Keratinocyte (primary cell): Measurements from ENCODE around the gene KCNQ1OT1. TPM values are rescaled to one million over a fixed set of nuclear protein-coding genes. Genes with fewer than 3 reads are reported as not detected.

Source experiments
- DNase-seq: peaks from one replicate; pipeline ENCODE4 v3.0.0-alpha.2; 2011; ENCODE audit warnings: low read depth, missing footprints, low spot score
- FAIRE-seq: peaks from 2 replicates; lab custom pipeline; 2011; peaks lifted over from hg19 to GRCh38; lab: Jason Lieb, UNC
- H2AFZ ChIP-seq: 2 replicates; pipeline ENCODE4 v1.6.0; 2012; ENCODE audit warnings: low read length, control low read depth, inconsistent platforms; ENCODE audit not compliant: control insufficient read depth
- H3K27ac ChIP-seq: 2 replicates; pipeline ENCODE4 v1.5.1; 2011; ENCODE audit warnings: low read length; ENCODE audit not compliant: control insufficient read depth, insufficient read depth
- H3K27me3 ChIP-seq: 3 replicates; pipeline ENCODE4 v1.6.0; 2011; ENCODE audit warnings: low read length; ENCODE audit not compliant: control insufficient read depth, insufficient read depth; ENCODE audit errors: extremely low read depth
- H3K36me3 ChIP-seq, 2 experiments: 2 replicates in 1 of 2; 3 replicates in 1 of 2; pipeline ENCODE4 v1.5.1; 2011; ENCODE audit warnings: low read length in 2 of 2, mild to moderate bottlenecking in 1 of 2; ENCODE audit not compliant: control insufficient read depth in 2 of 2, insufficient read depth in 2 of 2; ENCODE audit errors: extremely low read depth in 1 of 2
- H3K4me1 ChIP-seq: 3 replicates; pipeline ENCODE4 v1.5.1; 2011; ENCODE audit warnings: low read length; ENCODE audit not compliant: control insufficient read depth, insufficient read depth; ENCODE audit errors: extremely low read depth
- H3K4me2 ChIP-seq: 3 replicates; pipeline ENCODE4 v1.6.0; 2011; ENCODE audit warnings: low read depth, low read length; ENCODE audit not compliant: control insufficient read depth, insufficient read depth; ENCODE audit errors: extremely low read depth
- H3K4me3 ChIP-seq, 3 experiments: fragments of 200-600 bp in 1 of 3; sonication (generic) in 1 of 3; 2 replicates in 2 of 3; 3 replicates in 1 of 3; pipeline ENCODE4 v1.5.1; 2011 to 2016; ENCODE audit warnings: low read length in 3 of 3, mild to moderate bottlenecking in 3 of 3, control low read depth in 2 of 3, inconsistent platforms in 1 of 3, low read depth in 1 of 3, mixed read lengths in 1 of 3, mixed run types in 1 of 3, moderate library complexity in 1 of 3; ENCODE audit not compliant: control insufficient read depth in 2 of 3, insufficient read depth in 2 of 3; ENCODE audit errors: extremely low read depth in 1 of 3
- H3K79me2 ChIP-seq: 2 replicates; pipeline ENCODE4 v1.6.0; 2012; ENCODE audit warnings: low read length; ENCODE audit not compliant: control insufficient read depth, insufficient read depth
- H3K9ac ChIP-seq: 3 replicates; pipeline ENCODE4 v1.6.0; 2011; ENCODE audit warnings: low read length; ENCODE audit not compliant: control insufficient read depth, insufficient read depth; ENCODE audit errors: extremely low read depth
- H3K9me1 ChIP-seq: 3 replicates; pipeline ENCODE4 v1.6.0; 2011; ENCODE audit warnings: low read length; ENCODE audit not compliant: control insufficient read depth, insufficient read depth; ENCODE audit errors: extremely low read depth
- H3K9me3 ChIP-seq: 2 replicates; pipeline ENCODE4 v1.5.1; 2012; ENCODE audit warnings: low read depth, low read length; ENCODE audit not compliant: control insufficient read depth
- H4K20me1 ChIP-seq: 3 replicates; pipeline ENCODE4 v1.6.0; 2011; ENCODE audit warnings: low read length; ENCODE audit not compliant: control insufficient read depth, insufficient read depth; ENCODE audit errors: extremely low read depth
- EZH2 ChIP-seq: IDR thresholded peaks from one replicate; pipeline ENCODE4 v1.6.1; 2012; ENCODE audit warnings: inconsistent platforms, mild to moderate bottlenecking, low read length, moderate library complexity
- dilution Hi-C: fragments of 300-500 bp; cut with MboI; formaldehyde crosslinking; loops from one replicate; pipeline ENCODE4 v1.7.0; 2020; ENCODE audit warnings: low sequenced_read_pairs; ENCODE audit not compliant: extremely low pct_ligation_motif_present
- polyA plus RNA-seq, 5 experiments: library from polyadenylated mRNA; depleted of rRNA in 3 of 5; stranded (reverse) in 3 of 5; stranded (forward) in 1 of 5; unstranded in 1 of 5; fragments of >200 nt; gene quantifications; 1 replicate in 1 of 5; 2 replicates in 3 of 5; 3 replicates in 1 of 5; pipeline versions ENCODE4 v1.2.1 to v1.2.3, GENCODE V29; 2011 to 2012; ENCODE audit warnings: missing spikeins in 2 of 5, low read depth in 1 of 5, low replicate concordance in 1 of 5
- TF ChIP-seq, protein P1 (sequence below), 3 experiments: IDR thresholded peaks in 1 of 3; conservative IDR thresholded peaks in 1 of 3; optimal IDR thresholded peaks in 1 of 3; 2 replicates in 2 of 3; 3 replicates in 1 of 3; pipeline versions ENCODE3 to v1.5.1; 2011; ENCODE audit warnings: low read length in 3 of 3, mild to moderate bottlenecking in 3 of 3, moderate library complexity in 2 of 3, control low read depth in 1 of 3, inconsistent platforms in 1 of 3; ENCODE audit not compliant: insufficient read depth in 2 of 3; ENCODE audit errors: extremely low read depth in 1 of 3

KCNQ1OT1 gene
- polyA plus RNA-seq, 1 donor (not counting 4 experiments of a cell fraction or from before 2014, with no cell fraction given): 0.07 TPM

DNA sequence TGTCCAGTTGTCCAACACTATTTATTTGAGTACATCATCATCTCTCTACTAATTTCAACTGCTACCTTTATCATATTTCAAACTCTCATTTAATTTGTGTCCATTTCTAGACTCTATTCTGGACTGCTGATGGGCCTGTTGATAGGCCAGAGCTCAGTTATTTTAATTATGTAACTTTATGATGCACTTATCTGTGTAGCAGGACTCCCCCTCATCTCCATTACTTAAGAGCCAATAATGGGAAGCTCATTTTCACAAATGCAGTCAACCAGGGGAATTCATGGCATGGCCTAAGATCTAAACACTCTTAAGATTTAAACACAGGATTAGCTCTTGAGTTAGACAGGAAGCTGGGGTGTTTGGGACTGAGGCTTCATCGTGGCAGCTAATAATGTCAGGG is 21.4 kb downstream of the KCNQ1OT1 start:
- TF ChIP-seq, protein P1, sequence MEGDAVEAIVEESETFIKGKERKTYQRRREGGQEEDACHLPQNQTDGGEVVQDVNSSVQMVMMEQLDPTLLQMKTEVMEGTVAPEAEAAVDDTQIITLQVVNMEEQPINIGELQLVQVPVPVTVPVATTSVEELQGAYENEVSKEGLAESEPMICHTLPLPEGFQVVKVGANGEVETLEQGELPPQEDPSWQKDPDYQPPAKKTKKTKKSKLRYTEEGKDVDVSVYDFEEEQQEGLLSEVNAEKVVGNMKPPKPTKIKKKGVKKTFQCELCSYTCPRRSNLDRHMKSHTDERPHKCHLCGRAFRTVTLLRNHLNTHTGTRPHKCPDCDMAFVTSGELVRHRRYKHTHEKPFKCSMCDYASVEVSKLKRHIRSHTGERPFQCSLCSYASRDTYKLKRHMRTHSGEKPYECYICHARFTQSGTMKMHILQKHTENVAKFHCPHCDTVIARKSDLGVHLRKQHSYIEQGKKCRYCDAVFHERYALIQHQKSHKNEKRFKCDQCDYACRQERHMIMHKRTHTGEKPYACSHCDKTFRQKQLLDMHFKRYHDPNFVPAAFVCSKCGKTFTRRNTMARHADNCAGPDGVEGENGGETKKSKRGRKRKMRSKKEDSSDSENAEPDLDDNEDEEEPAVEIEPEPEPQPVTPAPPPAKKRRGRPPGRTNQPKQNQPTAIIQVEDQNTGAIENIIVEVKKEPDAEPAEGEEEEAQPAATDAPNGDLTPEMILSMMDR (optimal IDR thresholded peaks at IDR 0.05 in 1 of 3, IDR thresholded peaks at IDR 0.05 in 1 of 3, conservative IDR thresholded peaks at IDR 0.05 in 1 of 3; ENCODE audit: extremely low read depth in 1 of 3, insufficient read depth in 2 of 3, low read length in 3 of 3): no peak
- TF ChIP-seq EZH2: no peak
- H3K4me1 ChIP-seq: no peaks in the 10 kb centered on the region
- H3K27me3 ChIP-seq: no peaks in the 10 kb centered on the region
- no peak overlapping the region for H3K27ac ChIP-seq
- no peak overlapping the region for H3K9ac ChIP-seq
- no peaks in the 10 kb centered on the region for H3K9me1 ChIP-seq
- no peaks in the 10 kb centered on the region for H3K36me3 ChIP-seq
- no peak overlapping the region for H2AFZ ChIP-seq
- DNase-seq (no peak), FAIRE-seq (no peak)
- dilution Hi-C loops: no loop called here
- H3K9me3 ChIP-seq: no peaks in the 10 kb centered on the region
- H3K4me3 ChIP-seq: no peak overlapping the region
- no peaks in the 10 kb centered on the region for H4K20me1 ChIP-seq
- H3K79me2 ChIP-seq: no peaks in the 10 kb centered on the region
- H3K4me2 ChIP-seq: no peak overlapping the region

DNA sequence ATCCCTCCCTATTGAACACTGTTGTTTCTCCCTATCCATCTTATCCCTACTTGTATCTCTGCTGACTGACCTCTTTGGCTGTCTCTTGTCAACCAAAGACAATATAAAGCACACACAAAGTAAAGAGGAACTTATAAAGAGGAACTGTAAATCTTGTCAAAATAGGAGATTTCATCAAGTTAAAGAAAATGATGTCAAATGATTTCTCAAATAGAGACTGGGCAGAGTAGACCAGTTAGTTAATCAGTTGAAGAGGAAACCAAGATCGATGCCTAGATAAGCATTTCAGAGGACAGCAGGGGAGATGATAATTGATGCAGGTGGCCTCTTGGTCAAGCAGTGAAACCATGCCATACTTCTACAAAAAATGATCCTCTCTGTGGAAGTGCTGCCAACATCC is 22.7 kb downstream of the KCNQ1OT1 start:
- Histone ChIP-seq H3K4me3 (no peak overlapping the region), H3K4me1 (no peaks in the 10 kb centered on the region), H3K36me3 (no peaks in the 10 kb centered on the region), H4K20me1 (no peaks in the 10 kb centered on the region), H3K9me1 (no peaks in the 10 kb centered on the region), H3K79me2 (no peaks in the 10 kb centered on the region), H3K4me2 (no peak overlapping the region), H2AFZ (no peak overlapping the region), H3K27ac (no peak overlapping the region), H3K9me3 (no peaks in the 10 kb centered on the region), H3K27me3 (no peaks in the 10 kb centered on the region), H3K9ac (no peak overlapping the region)
- TF ChIP-seq, protein P1 (optimal IDR thresholded peaks at IDR 0.05 in 1 of 3, IDR thresholded peaks at IDR 0.05 in 1 of 3, conservative IDR thresholded peaks at IDR 0.05 in 1 of 3; ENCODE audit: extremely low read depth in 1 of 3, insufficient read depth in 2 of 3, low read length in 3 of 3): no peak
- TF ChIP-seq EZH2: no peak
- dilution Hi-C loops: no loop called here
- DNase-seq: no peak
- no peak for FAIRE-seq
